OCI-LY7 (cell line): ENCODE measurements around the gene SPATA4. TPM values are rescaled to one million over a fixed set of nuclear protein-coding genes. Genes with fewer than 3 reads are reported as not detected.

Experiments
- BruUV-seq: library from RNA; stranded (reverse); fragments of 400-500 nt; replicated peaks from 2 replicates; lab custom pipeline; 2021; lab: Mats Ljungman, UMichigan
- CTCF ChIA-PET: fragments of 300-600 bp; sonication (Branson Sonifier 250); formaldehyde crosslinking; loops from one replicate; lab custom pipeline; 2022; ENCODE audit warnings: antibody characterized with exemption; ENCODE audit not compliant: unreplicated experiment; lab: Charles Lee
- POLR2A ChIA-PET: fragments of 300-600 bp; sonication (Branson Sonifier 250); formaldehyde crosslinking; loops from one replicate; lab custom pipeline; 2022; ENCODE audit warnings: antibody characterized with exemption; lab: Charles Lee
- DNase-seq: peaks from one replicate; pipeline ENCODE4 v3.0.0-alpha.2; 2015; ENCODE audit warnings: low spot score
- H2AFZ ChIP-seq: fragments of 200-600 bp; sonication (generic), shearing (Covaris generic); 2 replicates; pipeline ENCODE4 v1.6.1; 2014; ENCODE audit warnings: mild to moderate bottlenecking, antibody characterized with exemption, low read length, moderate library complexity
- H3K27ac ChIP-seq: fragments of 200-600 bp; sonication (generic); 2 replicates; pipeline ENCODE4 v1.5.1; 2014; ENCODE audit warnings: mixed run types, low read depth, mild to moderate bottlenecking, moderate library complexity, low read length, inconsistent platforms; ENCODE audit not compliant: poor library complexity, severe bottlenecking
- H3K36me3 ChIP-seq: fragments of 200-600 bp; sonication (generic); 2 replicates; pipeline ENCODE4 v1.6.1; 2014; ENCODE audit warnings: mild to moderate bottlenecking, antibody characterized with exemption, low read length, moderate library complexity, mixed read lengths; ENCODE audit not compliant: insufficient read depth
- H3K4me1 ChIP-seq: fragments of 200-600 bp; sonication (generic); 2 replicates; pipeline ENCODE4 v1.5.1; 2014; ENCODE audit warnings: mild to moderate bottlenecking, low read length; ENCODE audit not compliant: insufficient read depth, poor library complexity, severe bottlenecking
- H3K4me2 ChIP-seq: fragments of 200-600 bp; sonication (generic); 2 replicates; pipeline ENCODE4 v1.6.1; 2014; ENCODE audit warnings: mild to moderate bottlenecking, low read length
- H3K4me3 ChIP-seq: fragments of 200-600 bp; sonication (generic); 2 replicates; pipeline ENCODE4 v1.5.1; 2014; ENCODE audit warnings: mild to moderate bottlenecking, low read depth, low read length; ENCODE audit not compliant: poor library complexity, severe bottlenecking
- H3K79me2 ChIP-seq: fragments of 200-600 bp; sonication (generic); 2 replicates; pipeline ENCODE4 v1.6.1; 2016; ENCODE audit warnings: low read depth, mild to moderate bottlenecking, low read length, moderate library complexity, mixed read lengths; ENCODE audit not compliant: insufficient read depth
- H3K9me2 ChIP-seq: fragments of 200-600 bp; sonication (generic); 2 replicates; pipeline ENCODE4 v1.6.1; 2016; ENCODE audit warnings: mild to moderate bottlenecking, low read length, mixed read lengths; ENCODE audit not compliant: insufficient read depth
- H3K9me3 ChIP-seq: fragments of 200-600 bp; sonication (generic); 2 replicates; pipeline ENCODE4 v1.6.1; 2014; ENCODE audit warnings: mild to moderate bottlenecking, mixed run types, low read length, mixed read lengths
- H4K20me1 ChIP-seq: fragments of 200-600 bp; sonication (generic); 2 replicates; pipeline ENCODE4 v1.6.1; 2014; ENCODE audit warnings: mild to moderate bottlenecking, antibody characterized with exemption, low read length, moderate library complexity, mixed read lengths; ENCODE audit not compliant: insufficient read depth
- CTCF ChIP-seq: fragments of 200-600 bp; sonication (generic); conservative IDR thresholded peaks from 2 replicates; pipeline ENCODE4 v1.5.1; 2014; ENCODE audit warnings: mild to moderate bottlenecking, antibody characterized with exemption, low read length, moderate library complexity, mixed read lengths
- EZH2phosphoT487 ChIP-seq: fragments of 200-600 bp; sonication (generic); IDR thresholded peaks from 2 replicates; pipeline ENCODE4 v1.6.1; 2018; ENCODE audit warnings: low read depth, borderline replicate concordance, mild to moderate bottlenecking, mixed run types, antibody characterized with exemption, low read length, moderate library complexity, mixed read lengths
- intact Hi-C: fragments of 100-400 bp; cut with micrococcal nuclease; formaldehyde crosslinking; loops from one replicate; pipeline ENCODE4 v1.10.0; 2022; ENCODE audit not compliant: unreplicated experiment
- total RNA-seq, 2 experiments: library from RNA; depleted of rRNA in 1 of 2; stranded (reverse); fragments of >200 nt in 1 of 2; shearing (Covaris generic) in 1 of 2; gene quantifications; 2 replicates each; pipeline ENCODE4 v1.2.3, GENCODE V29; 2014 to 2022

Gene SPATA4
- total RNA-seq, 2 experiments from 2014 or later, result not detected

DNA sequence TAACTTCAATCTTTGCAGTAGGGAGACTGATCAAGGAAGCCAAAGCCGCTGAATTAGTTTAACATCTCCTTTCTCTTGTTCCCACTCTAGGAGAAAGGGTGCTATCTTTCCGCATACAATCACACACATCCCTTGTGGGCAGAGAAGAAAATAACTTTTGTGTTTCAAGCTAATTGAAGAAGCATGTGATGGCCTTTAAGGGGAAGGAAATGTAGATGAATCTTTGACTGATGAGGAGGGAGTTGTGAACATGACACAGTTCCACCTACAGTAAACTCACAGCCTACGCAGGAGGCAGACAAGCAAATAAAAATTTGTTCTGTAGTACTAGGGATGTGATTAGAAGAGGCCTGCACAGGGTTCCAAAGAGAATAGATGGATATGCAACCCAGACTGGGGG, 14.7 kb upstream of the SPATA4 start:
- no peak overlapping the region for H3K4me3 ChIP-seq
- no peak overlapping the region for H2AFZ ChIP-seq
- TF ChIP-seq CTCF (no peak), EZH2phosphoT487 (no peak)
- no peak overlapping the region for H3K27ac ChIP-seq
- H4K20me1 ChIP-seq, result no peaks in the 10 kb centered on the region
- H3K36me3 ChIP-seq, result no peaks in the 10 kb centered on the region
- no peak for DNase-seq
- no peaks in the 10 kb centered on the region for H3K9me3 ChIP-seq
- no peaks in the 10 kb centered on the region for H3K79me2 ChIP-seq
- no TSS peak for BruUV-seq
- ChIA-PET CTCF (no interaction called here), POLR2A (interaction anchor here (0.9 to 1.4 kb wide), 2 partner anchors 28 to 142 kb away, joined by 3 to 4 read pairs; no protein-coding TSS in a partner anchor)
- H3K4me2 ChIP-seq, result no peak overlapping the region
- no peaks in the 10 kb centered on the region for H3K4me1 ChIP-seq
- intact Hi-C loops, result no loop called here
- H3K9me2 ChIP-seq, result no peaks in the 10 kb centered on the region

GRCh38 chr4:176209535-176209934, 14.2 kb upstream of the SPATA4 start:
- Histone ChIP-seq H3K79me2 (no peaks in the 10 kb centered on the region), H3K4me3 (no peak overlapping the region), H4K20me1 (no peaks in the 10 kb centered on the region), H3K4me1 (no peaks in the 10 kb centered on the region), H3K4me2 (no peak overlapping the region), H3K36me3 (no peaks in the 10 kb centered on the region), H3K9me2 (no peaks in the 10 kb centered on the region), H3K27ac (no peak overlapping the region), H3K9me3 (no peaks in the 10 kb centered on the region), H2AFZ (no peak overlapping the region)
- ChIA-PET CTCF (no interaction called here), POLR2A (interaction anchor here (0.6 kb wide), 1 partner anchor 196 kb away, joined by 4 read pairs; no protein-coding TSS in a partner anchor)
- DNase-seq, result no peak
- TF ChIP-seq EZH2phosphoT487 (no peak), CTCF (no peak)
- intact Hi-C loops, result no loop called here
- BruUV-seq, result no TSS peak

GRCh38 chr4:176207839-176208238, 12.5 kb upstream of the SPATA4 start:
- Histone ChIP-seq H4K20me1 (no peaks in the 10 kb centered on the region), H3K4me1 (no peaks in the 10 kb centered on the region), H3K36me3 (no peaks in the 10 kb centered on the region), H2AFZ (no peak overlapping the region), H3K4me2 (no peak overlapping the region), H3K9me3 (no peaks in the 10 kb centered on the region), H3K79me2 (no peaks in the 10 kb centered on the region), H3K9me2 (no peaks in the 10 kb centered on the region; the same call in 1 of the 2 replicates), H3K4me3 (no peak overlapping the region), H3K27ac (no peak overlapping the region)
- intact Hi-C loops, result no loop called here
- TF ChIP-seq CTCF (no peak), EZH2phosphoT487 (no peak)
- no peak for DNase-seq
- ChIA-PET CTCF (no interaction called here), POLR2A (interaction anchor here (0.9 to 3.9 kb wide), 5 partner anchors 12 to 231 kb away, joined by 3 to 15 read pairs (median 3); partner anchors contain the start of gene SPATA4)
- no TSS peak for BruUV-seq
